Measurements from ENCODE around the gene UBE2J1. TPM values are rescaled to one million over a fixed set of nuclear protein-coding genes. Genes with fewer than 3 reads are reported as not detected.

The UBE2J1 gene
- total and polyA plus RNA-seq, 9 of the 15 experiments (the other 6 are each of a cell fraction or from before 2014, with no cell fraction given): 11.6 to 32.6 (median 22.0) TPM

GRCh38 chr6:89339565-89339964 is 13.0 kb downstream of the UBE2J1 start (continued):
- TF ChIP-seq VEZF1 (CRISPR knock-in tag; IDR thresholded peaks at IDR 0.05): peak; percentile 29; the same call in 1 of the 2 replicates
- TF ChIP-seq EGR1 (conservative IDR thresholded peaks at IDR 0.05): no peak
- TF ChIP-seq, protein P1, sequence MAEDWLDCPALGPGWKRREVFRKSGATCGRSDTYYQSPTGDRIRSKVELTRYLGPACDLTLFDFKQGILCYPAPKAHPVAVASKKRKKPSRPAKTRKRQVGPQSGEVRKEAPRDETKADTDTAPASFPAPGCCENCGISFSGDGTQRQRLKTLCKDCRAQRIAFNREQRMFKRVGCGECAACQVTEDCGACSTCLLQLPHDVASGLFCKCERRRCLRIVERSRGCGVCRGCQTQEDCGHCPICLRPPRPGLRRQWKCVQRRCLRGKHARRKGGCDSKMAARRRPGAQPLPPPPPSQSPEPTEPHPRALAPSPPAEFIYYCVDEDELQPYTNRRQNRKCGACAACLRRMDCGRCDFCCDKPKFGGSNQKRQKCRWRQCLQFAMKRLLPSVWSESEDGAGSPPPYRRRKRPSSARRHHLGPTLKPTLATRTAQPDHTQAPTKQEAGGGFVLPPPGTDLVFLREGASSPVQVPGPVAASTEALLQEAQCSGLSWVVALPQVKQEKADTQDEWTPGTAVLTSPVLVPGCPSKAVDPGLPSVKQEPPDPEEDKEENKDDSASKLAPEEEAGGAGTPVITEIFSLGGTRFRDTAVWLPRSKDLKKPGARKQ (CRISPR knock-in tag; IDR thresholded peaks at IDR 0.05): no peak
- no peak for TF ChIP-seq SMARCB1 (IDR thresholded peaks at IDR 0.05; ENCODE audit: insufficient read length, low read depth)
- TF ChIP-seq ZZZ3 (IDR thresholded peaks at IDR 0.05): no peak
- TF ChIP-seq SFPQ (IDR thresholded peaks at IDR 0.05; ENCODE audit: low read depth, low read length): no peak
- TF ChIP-seq, protein P2, sequence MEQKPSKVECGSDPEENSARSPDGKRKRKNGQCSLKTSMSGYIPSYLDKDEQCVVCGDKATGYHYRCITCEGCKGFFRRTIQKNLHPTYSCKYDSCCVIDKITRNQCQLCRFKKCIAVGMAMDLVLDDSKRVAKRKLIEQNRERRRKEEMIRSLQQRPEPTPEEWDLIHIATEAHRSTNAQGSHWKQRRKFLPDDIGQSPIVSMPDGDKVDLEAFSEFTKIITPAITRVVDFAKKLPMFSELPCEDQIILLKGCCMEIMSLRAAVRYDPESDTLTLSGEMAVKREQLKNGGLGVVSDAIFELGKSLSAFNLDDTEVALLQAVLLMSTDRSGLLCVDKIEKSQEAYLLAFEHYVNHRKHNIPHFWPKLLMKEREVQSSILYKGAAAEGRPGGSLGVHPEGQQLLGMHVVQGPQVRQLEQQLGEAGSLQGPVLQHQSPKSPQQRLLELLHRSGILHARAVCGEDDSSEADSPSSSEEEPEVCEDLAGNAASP (IDR thresholded peaks at IDR 0.05): peak; percentile 56; the same call in 1 of the 2 replicates
- peak; percentile 81 for TF ChIP-seq JUND (IDR thresholded peaks at IDR 0.05; ENCODE audit: borderline replicate concordance, low read depth, low read length)
- TF ChIP-seq JUND (tag; IDR thresholded peaks at IDR 0.05; ENCODE audit: borderline replicate concordance, low read depth, low read length): peak; percentile 60; the same call in 1 of the 3 replicates
- no peak for TF ChIP-seq CAMTA2 (CRISPR knock-in tag; conservative IDR thresholded peaks at IDR 0.05)
- TF ChIP-seq FOSL1 (tag; conservative IDR thresholded peaks at IDR 0.05): 0 out of 2 replicates have a peak, but pooled peaks have one; percentile 24
- no peak for TF ChIP-seq ZC3H8 (IDR thresholded peaks at IDR 0.05)
- TF ChIP-seq ELK1 (CRISPR knock-in tag; IDR thresholded peaks at IDR 0.05): no peak
- TF ChIP-seq ARID1B (IDR thresholded peaks at IDR 0.05): peak; percentile 40
- TF ChIP-seq POLR3A (IDR thresholded peaks at IDR 0.05; ENCODE audit: borderline replicate concordance, extremely low read depth, insufficient read depth, insufficient read length): no peak
- peak; percentile 51; the same call in 1 of the 2 replicates for TF ChIP-seq DPF2 (IDR thresholded peaks at IDR 0.05)
